HEK293 (cell line): Measurements from ENCODE around the gene ZBTB48.
A peak's percentile ranks its signal among the peaks of the same experiment; 100 is the strongest.

ENCODE experiments used
- CTCF ChIA-PET: fragments of 350-600 bp; formaldehyde crosslinking; extraction: SDS; loops from one replicate; lab custom pipeline; 2021; ENCODE audit warnings: antibody characterized with exemption; lab: Yijun Ruan, JAX
- POLR2A ChIA-PET: fragments of 300-600 bp; formaldehyde crosslinking; extraction: SDS; loops from one replicate; lab custom pipeline; 2020; ENCODE audit warnings: antibody characterized with exemption, inconsistent platforms; lab: Yijun Ruan, JAX
- H3K27ac ChIP-seq: fragments of 200-500 bp; sonication (Bioruptor generic); 2 replicates; pipeline ENCODE4 v1.5.1; 2014; ENCODE audit warnings: low read depth, low read length, control low read depth, inconsistent platforms; ENCODE audit errors: extremely low read depth
- H3K36me3 ChIP-seq, 2 experiments: fragments of 200-500 bp in 1 of 2; sonication (Bioruptor generic) in 1 of 2; 1 replicate in 1 of 2; 2 replicates in 1 of 2; pipeline ENCODE4 v1.5.1; 2014 to 2017; ENCODE audit warnings: inconsistent platforms in 2 of 2, low read length in 2 of 2; ENCODE audit not compliant: control insufficient read depth in 2 of 2, insufficient read depth in 1 of 2
- H3K4me1 ChIP-seq: fragments of 200-500 bp; sonication (Bioruptor generic); 2 replicates; pipeline ENCODE4 v1.5.1; 2014; ENCODE audit warnings: mild to moderate bottlenecking, low read length, inconsistent platforms; ENCODE audit not compliant: control insufficient read depth, insufficient read depth
- H3K4me3 ChIP-seq: 2 replicates; pipeline ENCODE4 v1.5.1; 2011; ENCODE audit warnings: low read depth, mild to moderate bottlenecking, control low read depth, low read length, moderate library complexity
- H3K9me3 ChIP-seq: fragments of 200-500 bp; sonication (Bioruptor generic); 2 replicates; pipeline ENCODE4 v1.5.1; 2014; ENCODE audit warnings: low read depth, low read length, inconsistent platforms; ENCODE audit not compliant: control insufficient read depth, insufficient read depth
- GLI4 ChIP-seq: fragments of 450-650 bp; formaldehyde crosslinking; IDR thresholded peaks from 2 replicates; pipeline ENCODE4 v1.5.1; 2016; ENCODE audit warnings: missing biosample characterization, missing genetic modification characterization
- GLIS1 ChIP-seq: fragments of 450-650 bp; formaldehyde crosslinking; IDR thresholded peaks from 2 replicates; pipeline ENCODE4 v1.5.1; 2016; ENCODE audit warnings: missing biosample characterization, missing genetic modification characterization
- GLIS2 ChIP-seq: fragments of 450-650 bp; formaldehyde crosslinking; IDR thresholded peaks from 2 replicates; pipeline ENCODE4 v1.5.1; 2016; ENCODE audit warnings: missing biosample characterization, missing genetic modification characterization
- HOXD13 ChIP-seq: sonication (generic); formaldehyde crosslinking; IDR thresholded peaks from 2 replicates; pipeline ENCODE4 v1.8.0; 2022; ENCODE audit warnings: missing genetic modification reagents, borderline replicate concordance
- KLF1 ChIP-seq: fragments of 450-650 bp; formaldehyde crosslinking; IDR thresholded peaks from 2 replicates; pipeline ENCODE4 v1.5.1; 2016; ENCODE audit warnings: missing biosample characterization, missing genetic modification characterization
- KLF7 ChIP-seq: fragments of 450-650 bp; formaldehyde crosslinking; IDR thresholded peaks from 2 replicates; pipeline ENCODE4 v1.5.1; 2016; ENCODE audit warnings: missing biosample characterization, missing genetic modification characterization, borderline replicate concordance
- SCRT2 ChIP-seq: fragments of 450-650 bp; formaldehyde crosslinking; IDR thresholded peaks from 2 replicates; pipeline ENCODE4 v1.5.1; 2016; ENCODE audit warnings: missing biosample characterization, missing genetic modification characterization
- SP7 ChIP-seq: fragments of 450-650 bp; formaldehyde crosslinking; IDR thresholded peaks from 2 replicates; pipeline ENCODE4 v1.5.1; 2016; ENCODE audit warnings: missing biosample characterization, missing genetic modification characterization
- ZBTB17 ChIP-seq: fragments of 450-650 bp; formaldehyde crosslinking; IDR thresholded peaks from 2 replicates; pipeline ENCODE4 v1.5.1; 2016; ENCODE audit warnings: missing biosample characterization, missing genetic modification characterization
- ZEB2 ChIP-seq: fragments of 450-650 bp; formaldehyde crosslinking; IDR thresholded peaks from 2 replicates; pipeline ENCODE4 v1.5.1; 2016; ENCODE audit warnings: missing biosample characterization, missing genetic modification characterization
- ZIC2 ChIP-seq: fragments of 450-650 bp; formaldehyde crosslinking; IDR thresholded peaks from 2 replicates; pipeline ENCODE4 v1.5.1; 2016; ENCODE audit warnings: missing biosample characterization, missing genetic modification characterization
- ZNF114 ChIP-seq: fragments of 450-650 bp; formaldehyde crosslinking; IDR thresholded peaks from 2 replicates; pipeline ENCODE4 v1.5.0; 2017; ENCODE audit warnings: missing biosample characterization, missing genetic modification characterization
- ZNF140 ChIP-seq: fragments of 450-650 bp; formaldehyde crosslinking; IDR thresholded peaks from 2 replicates; pipeline ENCODE4 v1.5.1; 2016; ENCODE audit warnings: missing biosample characterization, missing genetic modification characterization
- ZNF24 ChIP-seq: fragments of 450-650 bp; formaldehyde crosslinking; IDR thresholded peaks from 2 replicates; pipeline ENCODE4 v1.5.1; 2016; ENCODE audit warnings: missing biosample characterization, missing genetic modification characterization
- ZNF324 ChIP-seq: fragments of 450-650 bp; formaldehyde crosslinking; IDR thresholded peaks from 2 replicates; pipeline ENCODE4 v1.5.1; 2016; ENCODE audit warnings: missing biosample characterization, missing genetic modification characterization
- ZNF335 ChIP-seq: fragments of 450-650 bp; formaldehyde crosslinking; conservative IDR thresholded peaks from 2 replicates; pipeline ENCODE4 v1.5.1; 2016; ENCODE audit warnings: missing biosample characterization, missing genetic modification characterization
- ZNF341 ChIP-seq: fragments of 450-650 bp; formaldehyde crosslinking; IDR thresholded peaks from 2 replicates; pipeline ENCODE4; 2016; ENCODE audit warnings: low read depth, missing biosample characterization, missing genetic modification characterization
- ZNF354C ChIP-seq: fragments of 450-650 bp; formaldehyde crosslinking; IDR thresholded peaks from 2 replicates; pipeline ENCODE4 v1.5.1; 2016; ENCODE audit warnings: missing biosample characterization, missing genetic modification characterization, low read depth, borderline replicate concordance
- ZNF366 ChIP-seq: fragments of 450-650 bp; formaldehyde crosslinking; conservative IDR thresholded peaks from 2 replicates; pipeline ENCODE4 v1.5.1; 2016; ENCODE audit warnings: missing biosample characterization, missing genetic modification characterization
- ZNF404 ChIP-seq: fragments of 450-650 bp; formaldehyde crosslinking; IDR thresholded peaks from 2 replicates; pipeline ENCODE4 v1.5.1; 2017; ENCODE audit warnings: missing biosample characterization, missing genetic modification characterization
- ZNF514 ChIP-seq: fragments of 450-650 bp; formaldehyde crosslinking; IDR thresholded peaks from 2 replicates; pipeline ENCODE4 v1.5.1; 2016; ENCODE audit warnings: missing biosample characterization, missing genetic modification characterization
- ZNF626 ChIP-seq: fragments of 450-650 bp; sonication (Bioruptor Pico); formaldehyde crosslinking; IDR thresholded peaks from 2 replicates; pipeline ENCODE4 v1.5.1; 2018; ENCODE audit warnings: missing biosample characterization, missing genetic modification characterization, inconsistent platforms
- ZNF654 ChIP-seq: fragments of 450-650 bp; formaldehyde crosslinking; IDR thresholded peaks from 2 replicates; pipeline ENCODE4 v1.5.1; 2016; ENCODE audit warnings: low read depth, missing biosample characterization, missing genetic modification characterization
- ZNF76 ChIP-seq: fragments of 450-650 bp; formaldehyde crosslinking; IDR thresholded peaks from 2 replicates; pipeline ENCODE4; 2016; ENCODE audit warnings: low read depth, missing biosample characterization, missing genetic modification characterization, borderline replicate concordance
- TF ChIP-seq, protein P1 (sequence below): fragments of 450-650 bp; formaldehyde crosslinking; IDR thresholded peaks from 2 replicates; pipeline ENCODE4 v1.5.1; 2017; ENCODE audit warnings: missing biosample characterization, missing genetic modification characterization
- TF ChIP-seq, protein P2 (sequence below): fragments of 450-650 bp; IDR thresholded peaks from 2 replicates; pipeline ENCODE4 v1.5.1; 2018; ENCODE audit warnings: missing biosample characterization, missing genetic modification characterization
- TF ChIP-seq, protein P3 (sequence below): fragments of 450-650 bp; formaldehyde crosslinking; IDR thresholded peaks from 2 replicates; pipeline ENCODE4 v1.5.1; 2017; ENCODE audit warnings: missing biosample characterization, missing genetic modification characterization

ZBTB48 gene

DNA sequence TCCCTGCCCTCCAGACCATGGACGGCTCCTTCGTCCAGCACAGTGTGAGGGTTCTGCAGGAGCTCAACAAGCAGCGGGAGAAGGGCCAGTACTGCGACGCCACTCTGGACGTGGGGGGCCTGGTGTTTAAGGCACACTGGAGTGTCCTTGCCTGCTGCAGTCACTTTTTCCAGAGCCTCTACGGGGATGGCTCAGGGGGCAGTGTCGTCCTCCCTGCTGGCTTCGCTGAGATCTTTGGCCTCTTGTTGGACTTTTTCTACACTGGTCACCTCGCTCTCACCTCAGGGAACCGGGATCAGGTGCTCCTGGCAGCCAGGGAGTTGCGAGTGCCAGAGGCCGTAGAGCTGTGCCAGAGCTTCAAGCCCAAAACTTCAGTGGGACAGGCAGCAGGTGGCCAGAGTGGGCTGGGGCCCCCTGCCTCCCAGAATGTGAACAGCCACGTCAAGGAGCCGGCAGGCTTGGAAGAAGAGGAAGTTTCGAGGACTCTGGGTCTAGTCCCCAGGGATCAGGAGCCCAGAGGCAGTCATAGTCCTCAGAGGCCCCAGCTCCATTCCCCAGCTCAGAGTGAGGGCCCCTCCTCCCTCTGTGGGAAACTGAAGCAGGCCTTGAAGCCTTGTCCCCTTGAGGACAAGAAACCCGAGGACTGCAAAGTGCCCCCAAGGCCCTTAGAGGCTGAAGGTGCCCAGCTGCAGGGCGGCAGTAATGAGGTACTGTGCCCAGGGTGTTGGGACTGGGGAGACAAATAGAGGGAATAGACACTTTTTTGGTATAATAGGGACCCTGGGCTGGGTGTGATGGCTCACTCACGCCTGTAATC lies 1.0 kb downstream of the ZBTB48 start:
- ChIA-PET POLR2A (interaction anchor here (0.7 to 2.7 kb wide), 9 partner anchors 8 to 287 kb away, joined by 3 to 25 read pairs (median 10); partner anchors contain the start of genes KLHL21, NOL9, PHF13 and TAS1R1), CTCF (interaction anchor here (0.5 to 1.7 kb wide), 9 partner anchors 10 to 264 kb away, joined by 3 to 7 read pairs (median 5); no protein-coding TSS in a partner anchor)
- no peak overlapping the region; the same call in 1 of the 2 replicates for H3K27ac ChIP-seq
- peak overlapping the region; percentile 96 for H3K4me3 ChIP-seq
- H3K4me1 ChIP-seq: peaks cover 9% of the 10 kb centered on the region
- H3K36me3 ChIP-seq: peaks cover 0 to 33% of the 10 kb centered on the region in 2 experiments; a peak in 1 of 3 replicates
- H3K9me3 ChIP-seq: no peaks in the 10 kb centered on the region
- TF ChIP-seq ZIC2 (tag by site-specific recombination) (peak; percentile 77), ZNF654 (tag by site-specific recombination) (no peak), ZNF335 (tag by site-specific recombination) (peak; percentile 90), GLIS1 (tag by site-specific recombination) (peak; percentile 35), SCRT2 (tag by site-specific recombination) (peak; percentile 86), ZNF341 (tag by site-specific recombination) (peak; percentile 14; the same call in 1 of the 2 replicates), GLIS2 (peak; percentile 3; the same call in 1 of the 2 replicates), HOXD13 (CRISPR knock-in tag) (no peak), ZNF354C (no peak), ZBTB17 (tag by site-specific recombination) (peak; percentile 23; the same call in 1 of the 2 replicates), ZNF76 (tag by site-specific recombination) (no peak)
- TF ChIP-seq, protein P1, sequence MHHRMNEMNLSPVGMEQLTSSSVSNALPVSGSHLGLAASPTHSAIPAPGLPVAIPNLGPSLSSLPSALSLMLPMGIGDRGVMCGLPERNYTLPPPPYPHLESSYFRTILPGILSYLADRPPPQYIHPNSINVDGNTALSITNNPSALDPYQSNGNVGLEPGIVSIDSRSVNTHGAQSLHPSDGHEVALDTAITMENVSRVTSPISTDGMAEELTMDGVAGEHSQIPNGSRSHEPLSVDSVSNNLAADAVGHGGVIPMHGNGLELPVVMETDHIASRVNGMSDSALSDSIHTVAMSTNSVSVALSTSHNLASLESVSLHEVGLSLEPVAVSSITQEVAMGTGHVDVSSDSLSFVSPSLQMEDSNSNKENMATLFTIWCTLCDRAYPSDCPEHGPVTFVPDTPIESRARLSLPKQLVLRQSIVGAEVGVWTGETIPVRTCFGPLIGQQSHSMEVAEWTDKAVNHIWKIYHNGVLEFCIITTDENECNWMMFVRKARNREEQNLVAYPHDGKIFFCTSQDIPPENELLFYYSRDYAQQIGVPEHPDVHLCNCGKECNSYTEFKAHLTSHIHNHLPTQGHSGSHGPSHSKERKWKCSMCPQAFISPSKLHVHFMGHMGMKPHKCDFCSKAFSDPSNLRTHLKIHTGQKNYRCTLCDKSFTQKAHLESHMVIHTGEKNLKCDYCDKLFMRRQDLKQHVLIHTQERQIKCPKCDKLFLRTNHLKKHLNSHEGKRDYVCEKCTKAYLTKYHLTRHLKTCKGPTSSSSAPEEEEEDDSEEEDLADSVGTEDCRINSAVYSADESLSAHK (tag by site-specific recombination): peak; percentile 98

DNA sequence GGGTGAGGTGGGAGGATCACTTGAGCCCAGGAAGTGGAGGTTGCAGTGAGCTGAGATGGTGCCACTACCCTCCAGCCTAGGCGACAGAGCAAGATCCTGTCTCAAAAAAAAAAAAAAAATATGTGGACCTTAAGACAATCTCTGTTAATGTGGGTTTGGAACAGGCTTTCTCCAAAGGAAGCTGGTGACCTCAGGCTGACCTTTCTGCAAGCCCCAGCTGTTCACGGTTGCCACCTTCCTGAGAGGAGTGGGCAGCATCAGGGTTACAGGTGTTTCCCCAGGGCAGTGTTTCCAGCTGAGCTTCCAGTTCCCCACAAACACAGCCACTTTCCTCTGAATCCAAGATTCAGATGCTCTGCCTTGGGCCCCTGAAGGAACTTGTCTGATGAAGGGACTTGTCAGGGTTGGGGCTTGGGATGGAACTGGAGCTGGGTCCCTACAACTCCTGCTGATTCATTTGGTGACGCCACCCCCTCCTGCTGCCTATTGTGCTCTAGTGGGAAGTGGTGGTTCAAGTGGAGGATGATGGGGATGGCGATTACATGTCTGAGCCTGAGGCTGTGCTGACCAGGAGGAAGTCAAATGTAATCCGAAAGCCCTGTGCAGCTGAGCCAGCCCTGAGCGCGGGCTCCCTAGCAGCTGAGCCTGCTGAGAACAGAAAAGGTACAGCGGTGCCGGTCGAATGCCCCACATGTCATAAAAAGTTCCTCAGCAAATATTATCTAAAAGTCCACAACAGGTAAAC lies 1.9 kb downstream of the ZBTB48 start:
- no peaks in the 10 kb centered on the region for H3K9me3 ChIP-seq
- H3K4me3 ChIP-seq: no peak overlapping the region
- ChIA-PET POLR2A (interaction anchor here (0.7 to 2.7 kb wide), 4 partner anchors 10 to 286 kb away, joined by 3 to 25 read pairs (median 14); partner anchors contain the start of genes KLHL21, NOL9 and TAS1R1), CTCF (interaction anchor here (1.2 kb wide), 1 partner anchor 27 kb away, joined by 6 read pairs; the partner anchor contains the start of genes NOL9 and TAS1R1)
- no peak overlapping the region for H3K27ac ChIP-seq
- H3K36me3 ChIP-seq: peaks cover 0 to 42% of the 10 kb centered on the region in 2 experiments; a peak in 1 of 3 replicates
- peaks cover 9% of the 10 kb centered on the region for H3K4me1 ChIP-seq
- peak; percentile 78 for TF ChIP-seq ZIC2 (tag by site-specific recombination)
- TF ChIP-seq ZNF335 (tag by site-specific recombination): no peak
- no peak for TF ChIP-seq KLF1
- TF ChIP-seq ZNF366: no peak
- no peak for TF ChIP-seq ZNF404 (tag by site-specific recombination)
- TF ChIP-seq ZNF626 (tag by site-specific recombination): no peak
- TF ChIP-seq ZEB2 (tag by site-specific recombination): 0 out of 2 replicates have a peak, but pooled peaks have one; percentile 33
- no peak for TF ChIP-seq ZNF324 (tag by site-specific recombination)
- TF ChIP-seq KLF7 (tag by site-specific recombination): no peak
- no peak for TF ChIP-seq ZNF114 (tag by site-specific recombination)
- TF ChIP-seq ZNF514 (tag by site-specific recombination): no peak
- TF ChIP-seq, protein P2, sequence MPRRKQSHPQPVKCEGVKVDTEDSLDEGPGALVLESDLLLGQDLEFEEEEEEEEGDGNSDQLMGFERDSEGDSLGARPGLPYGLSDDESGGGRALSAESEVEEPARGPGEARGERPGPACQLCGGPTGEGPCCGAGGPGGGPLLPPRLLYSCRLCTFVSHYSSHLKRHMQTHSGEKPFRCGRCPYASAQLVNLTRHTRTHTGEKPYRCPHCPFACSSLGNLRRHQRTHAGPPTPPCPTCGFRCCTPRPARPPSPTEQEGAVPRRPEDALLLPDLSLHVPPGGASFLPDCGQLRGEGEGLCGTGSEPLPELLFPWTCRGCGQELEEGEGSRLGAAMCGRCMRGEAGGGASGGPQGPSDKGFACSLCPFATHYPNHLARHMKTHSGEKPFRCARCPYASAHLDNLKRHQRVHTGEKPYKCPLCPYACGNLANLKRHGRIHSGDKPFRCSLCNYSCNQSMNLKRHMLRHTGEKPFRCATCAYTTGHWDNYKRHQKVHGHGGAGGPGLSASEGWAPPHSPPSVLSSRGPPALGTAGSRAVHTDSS (tag by site-specific recombination): peak; percentile 70
- TF ChIP-seq, protein P3, sequence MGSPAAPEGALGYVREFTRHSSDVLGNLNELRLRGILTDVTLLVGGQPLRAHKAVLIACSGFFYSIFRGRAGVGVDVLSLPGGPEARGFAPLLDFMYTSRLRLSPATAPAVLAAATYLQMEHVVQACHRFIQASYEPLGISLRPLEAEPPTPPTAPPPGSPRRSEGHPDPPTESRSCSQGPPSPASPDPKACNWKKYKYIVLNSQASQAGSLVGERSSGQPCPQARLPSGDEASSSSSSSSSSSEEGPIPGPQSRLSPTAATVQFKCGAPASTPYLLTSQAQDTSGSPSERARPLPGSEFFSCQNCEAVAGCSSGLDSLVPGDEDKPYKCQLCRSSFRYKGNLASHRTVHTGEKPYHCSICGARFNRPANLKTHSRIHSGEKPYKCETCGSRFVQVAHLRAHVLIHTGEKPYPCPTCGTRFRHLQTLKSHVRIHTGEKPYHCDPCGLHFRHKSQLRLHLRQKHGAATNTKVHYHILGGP (tag by site-specific recombination): no peak
- peak; percentile 45; the same call in 1 of the 2 replicates for TF ChIP-seq SP7 (tag by site-specific recombination)
- TF ChIP-seq ZNF140 (tag by site-specific recombination): no peak
- TF ChIP-seq ZNF24 (tag by site-specific recombination): no peak
- no peak for TF ChIP-seq GLI4
